ENCODE data around the gene INTS11.

- TF ChIP-seq ZNF8 (CRISPR knock-in tag; IDR thresholded peaks at IDR 0.05) (no peak), ZFP30 (CRISPR knock-in tag; IDR thresholded peaks at IDR 0.05) (no peak), ZFP3 (CRISPR knock-in tag; IDR thresholded peaks at IDR 0.05) (no peak), BACH2 (CRISPR knock-in tag; IDR thresholded peaks at IDR 0.05; ENCODE audit: borderline replicate concordance) (no peak), CSDC2 (CRISPR knock-in tag; IDR thresholded peaks at IDR 0.05) (no peak), CREB5 (CRISPR knock-in tag; IDR thresholded peaks at IDR 0.05; ENCODE audit: low read depth) (no peak), SNAI2 (CRISPR knock-in tag; IDR thresholded peaks at IDR 0.05) (no peak), CSRNP3 (CRISPR knock-in tag; IDR thresholded peaks at IDR 0.05) (no peak), PPARA (CRISPR knock-in tag; IDR thresholded peaks at IDR 0.05; ENCODE audit: borderline replicate concordance) (no peak)
Measured at GRCh38 chr1:1356166-1356795, 31.8 kb upstream of the INTS11 start.
